ENCODE measurements around the gene HNRNPUL1. TPM values are rescaled to one million over a fixed set of nuclear protein-coding genes. Genes with fewer than 3 reads are reported as not detected.

Gene HNRNPUL1
- total RNA-seq, 1 experiment from 2014 or later, result 201 TPM

- no peak overlapping the region for H3K9ac ChIP-seq (ENCODE audit: low read length)
- H3K4me2 ChIP-seq (ENCODE audit: low read length), result no peak overlapping the region
- H3K4me3 ChIP-seq (replicated peaks in 1 of 2; ENCODE audit: low read depth in 1 of 2, low read length in 2 of 2), result no peak overlapping the region
- H3K9me3 ChIP-seq (ENCODE audit: control insufficient read depth in 1 of 2, insufficient read depth in 1 of 2, low read depth in 1 of 2, low read length in 2 of 2), result no peaks in the 10 kb centered on the region
- no peak overlapping the region for H2AFZ ChIP-seq (ENCODE audit: low read depth, low read length, poor library complexity, severe bottlenecking)
- intact Hi-C loops (cut with micrococcal nuclease), result no loop called here
- H3K4me1 ChIP-seq (ENCODE audit: control insufficient read depth in 1 of 2, insufficient read depth in 2 of 2, low read length in 2 of 2), result no peaks in the 10 kb centered on the region
- POLR2A ChIA-PET, result no interaction called here
- H3K9me2 ChIP-seq (ENCODE audit: insufficient read depth), result no peaks in the 10 kb centered on the region
- no peaks in the 10 kb centered on the region for H4K20me1 ChIP-seq (ENCODE audit: insufficient read depth)
- peaks cover 17% of the 10 kb centered on the region; the same call in 1 of the 2 replicates for H3K79me2 ChIP-seq (ENCODE audit: insufficient read depth, low read length)
- peaks cover 54 to 87% of the 10 kb centered on the region in 2 experiments for H3K36me3 ChIP-seq (ENCODE audit: control insufficient read depth in 1 of 2, insufficient read depth in 2 of 2, low read length in 2 of 2)
- RAD21 ChIA-PET (ENCODE audit: low non-redundant PET in 1 of 2, low total read pairs in 2 of 2, uncharacterized antibody in 2 of 2, unreplicated experiment in 2 of 2), result no interaction called here
- no peaks in the 10 kb centered on the region for H3K27me3 ChIP-seq (ENCODE audit: insufficient read depth, low read length)
- CTCF ChIA-PET, result interaction anchor here (0.7 kb wide), 1 partner anchor 645 kb away, joined by 4 read pairs; no protein-coding TSS in a partner anchor
- ATAC-seq (no peak), DNase-seq (ENCODE audit: low read depth, low spot score) (no peak)
- BruUV-seq (replicated peaks), result no TSS peak
- no peak for TF ChIP-seq POLR2A (IDR thresholded peaks at IDR 0.05; ENCODE audit: borderline replicate concordance, extremely low read depth, insufficient read depth, insufficient read length)
- no peak for TF ChIP-seq JUND (IDR thresholded peaks at IDR 0.05)
- TF ChIP-seq, protein P1, sequence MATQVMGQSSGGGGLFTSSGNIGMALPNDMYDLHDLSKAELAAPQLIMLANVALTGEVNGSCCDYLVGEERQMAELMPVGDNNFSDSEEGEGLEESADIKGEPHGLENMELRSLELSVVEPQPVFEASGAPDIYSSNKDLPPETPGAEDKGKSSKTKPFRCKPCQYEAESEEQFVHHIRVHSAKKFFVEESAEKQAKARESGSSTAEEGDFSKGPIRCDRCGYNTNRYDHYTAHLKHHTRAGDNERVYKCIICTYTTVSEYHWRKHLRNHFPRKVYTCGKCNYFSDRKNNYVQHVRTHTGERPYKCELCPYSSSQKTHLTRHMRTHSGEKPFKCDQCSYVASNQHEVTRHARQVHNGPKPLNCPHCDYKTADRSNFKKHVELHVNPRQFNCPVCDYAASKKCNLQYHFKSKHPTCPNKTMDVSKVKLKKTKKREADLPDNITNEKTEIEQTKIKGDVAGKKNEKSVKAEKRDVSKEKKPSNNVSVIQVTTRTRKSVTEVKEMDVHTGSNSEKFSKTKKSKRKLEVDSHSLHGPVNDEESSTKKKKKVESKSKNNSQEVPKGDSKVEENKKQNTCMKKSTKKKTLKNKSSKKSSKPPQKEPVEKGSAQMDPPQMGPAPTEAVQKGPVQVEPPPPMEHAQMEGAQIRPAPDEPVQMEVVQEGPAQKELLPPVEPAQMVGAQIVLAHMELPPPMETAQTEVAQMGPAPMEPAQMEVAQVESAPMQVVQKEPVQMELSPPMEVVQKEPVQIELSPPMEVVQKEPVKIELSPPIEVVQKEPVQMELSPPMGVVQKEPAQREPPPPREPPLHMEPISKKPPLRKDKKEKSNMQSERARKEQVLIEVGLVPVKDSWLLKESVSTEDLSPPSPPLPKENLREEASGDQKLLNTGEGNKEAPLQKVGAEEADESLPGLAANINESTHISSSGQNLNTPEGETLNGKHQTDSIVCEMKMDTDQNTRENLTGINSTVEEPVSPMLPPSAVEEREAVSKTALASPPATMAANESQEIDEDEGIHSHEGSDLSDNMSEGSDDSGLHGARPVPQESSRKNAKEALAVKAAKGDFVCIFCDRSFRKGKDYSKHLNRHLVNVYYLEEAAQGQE (IDR thresholded peaks at IDR 0.05; ENCODE audit: low read depth), result no peak
- no peak for TF ChIP-seq MAX (IDR thresholded peaks at IDR 0.05)
- no peak for TF ChIP-seq EGR1 (IDR thresholded peaks at IDR 0.05; ENCODE audit: low read depth)
- no peak for TF ChIP-seq CTCF (IDR thresholded peaks at IDR 0.05 in 2 of 3, conservative IDR thresholded peaks at IDR 0.05 in 1 of 3; ENCODE audit: borderline replicate concordance in 1 of 3, insufficient read depth in 1 of 3, low read depth in 2 of 3, low read length in 2 of 3)
- TF ChIP-seq ZBTB33 (IDR thresholded peaks at IDR 0.05; ENCODE audit: extremely low read depth, insufficient replicate concordance, low read length), result no peak
- TF ChIP-seq EZH2phosphoT487 (IDR thresholded peaks at IDR 0.05; ENCODE audit: borderline replicate concordance), result no peak
- TF ChIP-seq POLR2AphosphoS5 (IDR thresholded peaks at IDR 0.05; ENCODE audit: low read depth, low read length), result no peak
- H3K27ac ChIP-seq (ENCODE audit: low read depth, low read length), result no peak overlapping the region
These were observed 38.6 kb downstream of the HNRNPUL1 start for GRCh38 chr19:41302624-41303351.

Data from HCT116 (cell line).